HG03108 (cell line): ENCODE measurements around the gene CSAD.

ENCODE experiments used
- ATAC-seq: cut with Tn5 transposase; IDR thresholded peaks from one replicate; pipeline ENCODE4 v1.9.1; 2021; ENCODE audit warnings: moderate library complexity; ENCODE audit not compliant: unreplicated experiment

Gene CSAD

DNA sequence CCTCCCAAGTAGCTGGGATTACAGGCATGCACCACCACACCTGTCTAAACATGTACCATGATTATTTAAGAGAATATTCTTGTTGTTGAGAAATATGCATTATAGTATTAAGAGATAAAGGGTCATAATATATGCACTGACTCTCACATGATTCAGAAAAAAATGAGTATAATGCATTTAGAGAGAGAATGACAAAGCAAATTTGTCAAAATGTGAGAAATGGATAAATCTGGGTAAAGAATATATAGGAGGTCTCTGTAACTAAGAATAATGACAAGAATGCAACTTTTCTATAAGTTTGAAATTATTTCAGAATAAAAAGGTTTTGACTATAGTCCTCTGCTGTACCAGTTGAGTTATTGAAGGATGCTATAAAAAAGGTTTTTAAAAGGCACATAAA is 28.3 kb downstream of the CSAD start:
- ATAC-seq: no peak

DNA sequence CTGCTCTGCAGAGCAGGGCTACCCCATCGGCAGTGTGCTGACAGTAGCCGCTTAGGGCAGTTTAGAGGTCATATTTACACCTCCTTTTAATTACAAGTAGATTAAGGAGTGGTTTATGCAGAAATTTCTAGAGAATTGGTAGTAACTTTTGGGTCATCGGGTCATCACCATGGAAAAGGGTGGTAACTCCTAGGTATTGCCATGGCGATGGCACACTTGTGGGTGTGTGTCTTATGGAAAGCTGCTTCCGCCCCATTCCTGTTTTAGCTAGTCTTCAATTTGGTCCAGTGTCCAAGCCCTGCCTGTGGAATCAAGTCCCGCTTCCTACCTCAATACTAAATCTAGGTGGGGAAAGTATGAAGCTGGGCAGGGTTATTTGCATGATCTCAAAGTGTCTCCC is 29.7 kb downstream of the CSAD start:
- ATAC-seq: no peak

DNA sequence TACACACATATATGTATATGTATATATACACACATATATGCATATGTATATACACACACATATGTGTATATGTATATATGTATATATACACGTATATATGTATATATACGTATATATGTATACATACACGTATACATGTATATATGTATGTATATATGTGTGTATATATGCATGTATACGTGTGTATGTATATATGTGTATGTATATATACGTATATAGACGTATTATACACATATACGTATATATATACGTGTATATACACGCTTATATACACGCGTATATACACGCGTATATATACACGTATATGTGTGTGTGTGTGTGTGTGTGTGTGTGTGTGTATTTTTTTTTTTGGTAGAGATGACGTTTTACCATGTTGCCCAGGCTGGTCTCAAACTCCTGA is 33.1 kb downstream of the CSAD start:
- no peak for ATAC-seq

DNA sequence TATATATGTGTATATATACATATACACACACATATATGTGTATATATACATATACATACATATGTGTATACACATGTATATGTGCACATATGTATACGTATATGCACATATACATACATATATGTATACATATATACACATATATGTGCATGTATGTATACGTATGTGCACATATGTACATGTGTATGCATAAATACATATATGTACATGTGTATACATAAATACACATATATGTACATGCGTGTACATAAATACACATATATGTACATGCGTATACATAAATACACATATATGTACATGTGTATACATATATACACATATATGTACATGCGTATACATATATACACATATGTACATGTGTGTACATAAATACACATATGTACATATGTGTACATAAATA is 33.5 kb downstream of the CSAD start:
- ATAC-seq: no peak

DNA sequence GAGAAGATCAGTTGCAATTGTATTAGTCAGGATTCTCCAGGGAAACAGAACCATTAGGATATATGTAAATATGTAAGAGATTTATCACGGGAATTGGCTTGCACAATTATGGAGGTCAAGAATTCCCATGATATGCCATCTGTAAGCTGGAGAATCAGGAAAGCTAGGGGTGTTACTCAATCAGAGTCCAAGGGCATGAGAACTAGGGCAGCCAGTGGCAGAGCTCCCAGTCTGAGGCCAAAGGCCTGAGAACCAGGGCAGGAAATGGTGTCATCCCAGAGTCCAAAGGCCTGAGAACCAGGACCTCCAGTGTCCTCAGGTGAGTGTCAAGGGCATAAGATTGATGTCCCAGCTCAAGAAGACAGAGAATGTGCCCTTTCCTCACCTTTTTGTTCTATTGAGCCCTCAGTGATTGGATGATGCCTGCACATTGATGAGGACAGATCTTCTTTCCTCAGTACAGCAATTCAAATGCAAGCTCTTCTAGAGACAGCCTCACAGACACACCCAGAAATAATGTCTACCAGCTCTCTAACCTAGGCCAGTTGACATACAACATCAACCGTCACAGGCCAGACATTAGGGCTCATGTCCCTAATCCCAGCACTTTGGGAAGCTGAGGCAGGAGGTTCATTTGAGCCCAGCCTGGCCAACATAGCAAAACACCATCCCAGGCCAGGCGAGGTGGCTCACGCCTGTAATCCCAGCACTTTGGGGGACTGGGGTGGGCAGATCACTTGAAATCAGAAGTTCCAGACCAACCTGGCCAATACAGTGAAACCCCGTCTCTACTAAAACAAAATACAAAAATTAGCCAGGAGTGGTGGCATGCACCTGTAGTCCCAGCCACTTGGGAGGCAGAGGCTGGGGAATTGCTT is 35.1 kb downstream of the CSAD start:
- no peak for ATAC-seq

DNA sequence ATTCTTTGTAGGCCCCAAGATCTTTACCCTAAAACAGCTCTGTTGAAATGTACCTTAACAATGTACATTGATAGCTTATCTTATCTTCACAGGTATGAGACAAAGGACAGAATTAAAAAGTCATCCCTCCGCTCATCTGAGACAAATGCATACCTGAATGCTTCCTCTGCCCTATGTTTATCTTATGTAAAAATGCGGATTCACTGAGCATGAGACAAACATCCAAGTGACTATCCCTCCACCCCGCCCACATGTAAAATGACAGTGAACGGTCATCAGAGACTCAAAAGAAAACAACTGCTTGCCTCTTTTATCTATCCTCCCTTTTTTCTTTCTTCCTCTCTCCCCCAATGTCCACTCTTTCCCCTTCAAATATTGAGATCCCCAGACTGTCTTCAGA is 37.4 kb downstream of the CSAD start:
- ATAC-seq: no peak

DNA sequence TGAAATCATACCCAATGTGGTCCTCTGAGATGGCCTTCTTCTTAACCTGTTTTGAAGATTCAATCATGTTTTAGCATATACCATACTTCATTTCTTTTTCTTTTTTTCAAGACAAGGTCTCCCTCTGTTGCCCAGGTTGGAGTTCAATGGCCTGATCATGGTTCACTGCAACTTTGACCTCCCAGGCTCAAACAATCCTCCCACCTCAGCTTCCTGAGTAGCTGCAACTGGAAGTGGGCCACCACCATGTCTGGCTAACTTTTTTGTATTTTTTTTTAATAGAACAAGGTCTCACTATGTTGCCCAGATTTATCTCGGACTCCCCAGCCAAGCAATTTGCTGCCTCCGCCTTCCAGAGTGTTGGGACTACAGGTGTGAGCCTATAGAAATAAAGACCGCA is 47.0 kb downstream of the CSAD start:
- no peak for ATAC-seq

DNA sequence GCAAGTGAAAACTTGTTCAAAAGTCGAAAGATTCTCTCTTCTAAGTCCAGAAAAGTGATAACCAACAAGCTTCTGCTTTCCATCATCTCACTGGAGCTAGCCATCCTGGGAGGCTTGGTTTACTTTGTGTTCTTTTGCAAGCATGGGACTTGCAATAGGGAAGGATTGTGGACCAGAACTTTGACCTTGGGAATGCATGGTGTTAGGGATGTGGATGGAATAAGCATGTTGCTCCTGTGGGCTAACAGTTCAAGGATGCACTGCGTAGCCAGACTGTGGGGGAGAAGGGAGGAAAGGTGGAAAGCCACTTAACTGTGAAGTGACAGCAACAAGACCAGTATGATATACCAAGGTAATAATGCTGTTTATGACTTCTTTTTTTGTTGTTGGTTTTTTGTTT is 48.9 kb downstream of the CSAD start:
- no peak for ATAC-seq

DNA sequence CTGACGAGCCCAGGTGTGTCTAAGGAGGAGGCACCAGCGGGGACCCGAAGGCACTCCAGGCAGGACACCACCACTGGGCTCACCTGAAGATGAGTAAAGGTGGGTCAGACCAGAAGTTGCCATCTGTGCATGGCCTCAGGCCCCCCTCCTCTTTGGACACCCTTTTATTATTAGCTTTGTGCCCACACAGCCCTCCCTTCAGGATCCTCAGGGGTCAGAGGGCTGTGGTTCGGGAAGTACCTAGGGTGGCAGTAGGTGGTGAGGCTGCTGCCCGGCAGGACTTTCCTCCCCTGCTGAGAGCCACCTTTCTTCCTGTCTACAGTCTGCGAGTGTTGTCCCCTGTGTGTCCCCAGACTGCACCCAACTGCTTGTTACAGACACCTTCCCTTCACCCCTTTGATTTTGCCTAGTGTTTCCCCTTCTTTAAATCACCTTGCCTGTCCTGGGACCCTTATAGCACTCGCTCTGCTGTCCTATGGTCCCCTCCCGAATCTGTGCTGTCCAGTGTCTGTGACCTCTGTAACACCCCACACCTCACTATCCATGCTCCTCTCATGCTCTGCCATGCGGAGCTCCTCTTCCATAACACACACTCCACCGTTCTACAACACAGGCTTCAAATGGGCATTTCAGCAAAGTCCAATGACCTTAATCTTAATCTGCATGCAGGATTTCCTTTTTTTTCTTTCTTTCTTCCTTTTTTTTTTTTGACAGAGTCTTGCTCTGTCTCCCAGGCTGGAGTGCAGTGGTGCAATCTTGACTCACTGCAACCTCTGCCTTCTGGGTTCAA is 51.8 kb downstream of the CSAD start:
- ATAC-seq: no peak

DNA sequence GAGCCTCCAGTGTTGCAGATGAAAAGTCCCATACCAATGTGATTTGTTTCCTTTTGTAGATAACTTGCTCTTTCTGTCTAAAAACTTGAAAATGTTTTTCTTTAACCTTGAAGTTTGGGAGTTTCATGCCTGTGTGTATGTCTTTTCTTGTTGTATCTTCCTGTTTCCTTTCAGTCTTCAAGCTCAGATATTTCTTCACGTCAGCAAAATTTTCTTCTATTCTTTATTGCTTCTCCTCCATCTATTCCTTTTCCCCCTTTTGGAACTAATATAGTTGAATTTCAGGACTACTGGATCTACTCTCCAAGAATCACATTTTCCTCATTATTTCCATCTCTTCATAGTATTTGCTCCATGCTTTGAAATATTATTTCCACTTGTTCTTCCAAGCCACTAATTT is 53.6 kb downstream of the CSAD start:
- no peak for ATAC-seq

DNA sequence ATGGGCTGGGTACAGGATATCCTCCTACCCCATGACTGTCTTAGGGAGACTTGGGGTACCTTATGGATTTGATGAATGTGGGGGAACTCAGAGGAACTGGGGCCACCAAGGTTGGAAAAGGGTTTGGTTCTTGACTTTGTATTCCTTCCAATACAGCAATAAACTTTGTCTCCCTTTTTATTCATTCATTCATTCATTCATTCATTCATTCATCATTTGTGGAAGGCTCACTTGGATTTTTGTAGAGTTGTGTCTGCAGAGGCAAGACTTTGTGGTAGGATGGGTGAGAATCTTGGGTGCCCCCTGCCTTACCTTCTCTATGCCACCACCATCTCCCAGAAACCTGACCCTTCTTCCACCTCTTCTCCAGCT is 56.4 kb downstream of the CSAD start:
- ATAC-seq: no peak

DNA sequence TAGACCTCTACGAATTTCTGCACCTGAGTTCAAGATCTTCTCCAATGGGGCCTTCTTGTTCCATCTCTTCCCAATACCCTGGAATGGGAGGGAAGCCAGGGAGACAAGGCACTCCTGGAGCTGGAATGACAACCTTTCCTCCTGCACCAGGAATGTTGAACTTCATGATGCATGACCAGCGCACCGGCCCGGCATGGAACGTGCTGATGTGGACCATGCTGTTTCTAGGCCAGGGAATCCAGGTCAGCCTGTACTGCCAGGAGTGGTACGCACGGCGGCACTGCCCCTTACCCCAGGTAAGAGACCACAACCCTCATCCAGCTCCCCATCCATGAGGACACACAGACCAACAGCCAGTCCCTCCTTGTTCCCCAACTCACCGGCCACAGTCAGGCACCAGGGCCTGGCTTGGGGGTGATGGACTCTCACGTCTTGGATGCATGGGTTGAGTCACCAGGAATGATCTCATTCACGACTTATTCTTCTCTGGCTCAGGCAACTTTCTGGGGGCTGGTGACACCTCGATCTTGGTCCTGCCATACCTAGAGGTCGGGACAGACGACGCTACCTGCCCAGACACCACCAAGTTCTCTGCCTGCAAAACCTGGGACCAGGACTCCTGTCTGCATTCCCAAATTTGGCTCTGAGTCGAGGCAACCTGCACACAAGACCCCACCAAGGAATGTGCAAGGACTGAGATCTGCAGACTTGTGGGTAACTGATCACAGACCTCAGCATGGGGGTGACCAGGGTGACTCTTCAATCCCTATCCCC is 57.0 kb downstream of the CSAD start:
- no peak for ATAC-seq

DNA sequence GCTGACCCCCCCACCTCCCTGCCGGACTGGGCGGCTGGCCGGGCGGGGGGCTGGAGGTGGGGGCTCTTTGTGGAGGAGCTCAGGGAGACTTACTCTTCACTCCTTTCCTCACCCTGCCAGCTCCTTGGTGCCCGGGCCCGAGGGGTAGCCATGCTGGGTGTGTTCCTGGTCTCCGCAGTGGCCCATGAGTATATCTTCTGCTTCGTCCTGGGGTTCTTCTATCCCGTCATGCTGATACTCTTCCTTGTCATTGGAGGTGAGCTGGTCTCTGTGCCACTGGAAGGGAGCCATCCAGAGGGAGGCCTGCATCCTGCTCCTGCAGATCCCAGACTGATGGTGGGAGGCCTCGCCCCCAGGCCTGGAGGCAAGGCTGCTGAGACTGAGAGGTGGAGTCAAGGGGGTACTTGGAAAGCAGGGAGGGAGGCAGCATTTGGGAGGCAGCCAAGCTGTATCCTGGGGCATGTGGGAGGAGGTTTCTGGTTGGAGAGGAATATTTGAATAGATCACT is 57.7 kb downstream of the CSAD start:
- no peak for ATAC-seq

DNA sequence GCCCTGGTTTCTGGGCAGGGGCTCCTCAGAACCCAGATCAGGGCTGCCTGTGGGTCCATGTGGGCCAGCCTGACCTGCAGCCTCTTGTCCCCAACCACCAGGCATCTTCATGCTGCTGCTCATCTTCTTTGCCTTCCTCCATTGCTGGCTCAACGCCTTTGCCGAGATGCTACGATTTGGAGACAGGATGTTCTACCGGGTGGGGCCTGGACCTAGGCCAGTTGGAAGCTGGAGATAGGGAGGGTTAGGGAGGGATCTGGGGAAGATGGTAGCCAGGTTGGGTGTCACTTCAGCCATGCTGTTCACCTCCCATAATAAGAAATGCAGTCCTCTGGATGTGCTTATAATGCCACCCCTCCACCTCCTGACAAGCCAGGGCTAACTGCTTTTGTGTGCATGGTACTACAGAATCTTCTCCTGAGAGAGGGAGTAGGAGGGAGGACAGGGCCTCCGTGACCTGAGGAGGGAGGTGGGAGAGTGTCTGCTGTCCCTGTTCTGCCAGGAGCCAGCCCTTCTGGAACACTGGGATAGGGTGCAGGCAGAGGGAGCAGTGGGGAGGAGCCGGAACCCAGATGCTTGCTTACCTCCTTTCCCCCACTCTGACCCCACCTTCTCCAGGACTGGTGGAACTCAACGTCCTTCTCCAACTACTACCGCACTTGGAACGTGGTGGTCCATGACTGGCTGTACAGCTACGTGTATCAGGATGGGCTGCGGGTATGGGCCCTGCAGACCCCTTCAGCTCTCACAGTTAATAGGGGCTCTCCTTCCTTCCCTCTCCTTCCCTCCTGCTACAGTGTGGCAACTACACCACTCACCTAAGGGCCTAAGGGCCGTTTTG is 59.8 kb downstream of the CSAD start:
- no peak for ATAC-seq

DNA sequence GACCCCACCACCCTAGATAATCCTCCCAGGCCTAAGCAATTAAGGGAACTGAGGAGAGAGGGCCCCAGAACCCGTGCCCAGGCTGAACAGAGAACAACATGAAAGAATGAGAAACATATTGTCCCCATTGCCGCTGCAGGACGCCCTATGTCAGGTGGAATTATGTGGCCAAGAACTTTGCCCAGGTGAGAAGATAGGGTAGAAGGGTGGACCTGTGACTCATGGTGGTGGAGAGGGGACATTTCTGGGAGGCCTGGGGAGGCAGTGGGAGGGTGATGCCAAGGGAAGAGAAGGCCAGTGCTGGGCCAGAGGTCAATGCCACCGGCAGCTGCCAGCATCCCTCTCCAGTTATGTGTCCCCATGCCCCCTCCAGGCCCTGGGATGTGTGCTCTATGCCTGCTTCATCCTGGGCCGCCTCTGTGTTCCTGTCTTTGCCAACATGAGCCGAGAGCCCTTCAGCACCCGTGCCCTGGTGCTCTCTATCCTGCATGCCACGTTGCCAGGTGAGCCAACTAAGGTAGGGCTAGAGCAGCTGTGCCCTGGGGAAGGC is 61.9 kb downstream of the CSAD start:
- no peak for ATAC-seq

DNA sequence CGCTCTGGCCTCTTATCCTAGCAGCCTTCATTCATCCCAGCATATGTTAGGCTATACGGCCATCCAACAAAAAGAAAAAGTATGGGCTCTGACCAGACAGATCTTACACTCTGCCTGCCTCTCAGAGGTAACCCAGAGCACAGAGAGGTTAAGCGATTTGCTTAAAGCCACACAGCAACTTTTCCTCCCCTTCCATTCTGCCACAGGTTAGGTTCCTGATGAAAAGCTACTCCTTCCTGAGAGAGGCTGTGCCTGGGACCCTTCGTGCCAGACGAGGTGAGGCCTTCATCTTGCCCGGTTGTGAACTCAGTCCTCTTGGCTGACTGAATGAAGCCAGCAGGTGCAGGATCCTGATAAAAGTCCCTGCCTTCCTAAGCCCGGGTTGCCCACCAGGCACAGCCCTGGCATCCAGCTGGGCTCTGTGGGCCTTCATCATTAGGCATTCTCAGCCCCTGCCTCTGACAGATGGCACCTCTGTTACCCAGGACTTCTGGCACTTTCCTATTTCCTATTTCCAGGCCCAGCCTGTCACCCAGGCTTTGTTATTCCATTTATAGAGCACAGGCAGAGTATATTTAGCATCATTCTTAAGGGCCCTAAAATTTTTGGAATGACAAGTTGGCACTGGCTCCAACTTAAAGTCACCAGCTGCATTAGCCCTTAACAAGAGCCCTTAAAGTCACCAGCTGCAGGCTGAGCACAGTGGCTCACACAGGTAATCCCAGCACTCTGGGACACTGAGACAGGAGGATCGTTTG is 64.7 kb downstream of the CSAD start:
- no peak for ATAC-seq

DNA sequence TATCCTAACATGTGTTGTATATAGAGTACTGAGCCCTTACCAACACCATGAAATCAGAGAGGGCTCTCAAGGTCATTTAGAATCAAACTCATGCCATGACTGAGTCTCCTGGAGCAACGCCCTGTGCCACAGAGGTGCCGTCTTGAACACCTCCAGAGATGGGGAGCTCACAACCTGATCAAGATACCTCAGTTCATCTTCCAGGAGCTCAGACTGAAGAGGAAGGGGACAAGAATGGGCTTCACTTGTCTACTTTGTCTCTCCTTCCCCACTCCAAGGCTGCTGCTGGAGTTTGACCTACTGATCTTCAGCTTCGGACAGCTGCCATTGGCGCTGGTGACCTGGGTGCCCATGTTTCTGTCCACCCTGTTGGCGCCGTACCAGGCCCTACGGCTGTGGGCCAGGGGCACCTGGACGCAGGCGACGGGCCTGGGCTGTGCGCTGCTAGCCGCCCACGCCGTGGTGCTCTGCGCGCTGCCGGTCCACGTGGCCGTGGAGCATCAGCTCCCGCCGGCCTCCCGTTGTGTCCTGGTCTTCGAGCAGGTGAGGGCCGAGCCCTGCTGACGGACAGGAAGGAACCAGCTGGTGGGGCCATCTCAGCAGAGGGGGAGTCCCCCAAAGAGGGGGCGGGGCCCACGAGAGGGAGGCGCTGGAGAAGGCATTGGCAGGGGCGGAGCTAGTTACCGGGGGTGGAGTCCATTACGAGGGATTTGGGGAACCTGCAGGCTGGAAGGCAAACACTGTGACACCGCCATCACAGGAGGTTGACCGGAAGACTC is 65.4 kb downstream of the CSAD start:
- no peak for ATAC-seq

DNA sequence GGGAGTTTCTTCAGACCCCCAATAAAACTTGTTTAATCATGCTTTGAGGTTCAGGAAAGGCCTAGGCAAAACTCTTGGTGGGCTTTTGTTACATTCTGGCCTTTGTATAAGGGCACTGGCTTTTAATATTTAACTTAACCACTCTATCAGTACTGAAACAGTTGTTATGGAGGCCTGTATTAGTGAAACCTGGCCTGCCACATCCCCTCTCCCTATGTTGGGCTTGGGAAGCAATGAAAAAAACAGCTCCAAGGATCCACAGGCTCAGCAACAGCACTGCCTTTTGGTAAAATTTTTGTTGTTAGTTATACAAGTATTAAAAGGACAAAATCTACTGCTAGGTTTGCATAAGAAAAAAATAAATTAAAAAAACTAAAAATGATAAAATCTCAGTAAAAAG is 66.8 kb downstream of the CSAD start:
- no peak for ATAC-seq
